A673 (cell line): ENCODE results near the gene PEX5L. TPM values are rescaled to one million over a fixed set of nuclear protein-coding genes. Genes with fewer than 3 reads are reported as not detected.

Experiments used
- BruUV-seq: library from RNA; stranded (reverse); fragments of 400-500 nt; replicated peaks from 2 replicates; lab custom pipeline; 2021; lab: Mats Ljungman, UMichigan
- CTCF ChIA-PET: fragments of 300-600 bp; sonication (Branson Sonifier 250); formaldehyde crosslinking; loops from one replicate; lab custom pipeline; 2022; ENCODE audit warnings: antibody characterized with exemption; lab: Charles Lee
- POLR2A ChIA-PET: fragments of 300-600 bp; sonication (Branson Sonifier 250); formaldehyde crosslinking; loops from one replicate; lab custom pipeline; 2022; ENCODE audit warnings: antibody characterized with exemption; ENCODE audit not compliant: low non-redundant PET; lab: Charles Lee
- DNase-seq: peaks from one replicate; pipeline ENCODE4 v3.0.0-alpha.2; 2015; ENCODE audit warnings: low spot score
- H3K27ac ChIP-seq: fragments of 200-600 bp; sonication (generic); 2 replicates; pipeline ENCODE4 v1.5.1; 2016; ENCODE audit warnings: mixed run types, low read depth, mild to moderate bottlenecking, mixed read lengths, antibody characterized with exemption, low read length; ENCODE audit not compliant: poor library complexity, severe bottlenecking
- H3K27me3 ChIP-seq: fragments of 200-600 bp; sonication (generic); replicated peaks from 2 replicates; pipeline ENCODE4 v1.6.1; 2017; ENCODE audit warnings: mixed run types, low read depth, mild to moderate bottlenecking, mixed read lengths, antibody characterized with exemption, low read length; ENCODE audit not compliant: insufficient read depth, poor library complexity
- H3K36me3 ChIP-seq: fragments of 200-600 bp; sonication (generic); 2 replicates; pipeline ENCODE4 v1.6.1; 2016; ENCODE audit warnings: mixed run types, mild to moderate bottlenecking, mixed read lengths, antibody characterized with exemption, low read length; ENCODE audit not compliant: insufficient read depth, poor library complexity, severe bottlenecking
- H3K4me1 ChIP-seq: fragments of 200-600 bp; sonication (generic); 2 replicates; pipeline ENCODE4 v1.6.1; 2017; ENCODE audit warnings: mixed run types, mild to moderate bottlenecking, mixed read lengths, antibody characterized with exemption, low read length; ENCODE audit not compliant: insufficient read depth, poor library complexity, severe bottlenecking
- H3K4me3 ChIP-seq: fragments of 200-600 bp; sonication (generic); 2 replicates; pipeline ENCODE4 v1.5.1; 2016; ENCODE audit warnings: low read depth, mixed run types, mild to moderate bottlenecking, mixed read lengths, low read length; ENCODE audit not compliant: poor library complexity, severe bottlenecking
- H3K9me3 ChIP-seq: fragments of 200-600 bp; sonication (generic); 2 replicates; pipeline ENCODE4 v1.6.1; 2016; ENCODE audit warnings: mixed run types, low read depth, mild to moderate bottlenecking, mixed read lengths, antibody characterized with exemption, low read length; ENCODE audit not compliant: poor library complexity, severe bottlenecking
- EZH2 ChIP-seq: fragments of 200-600 bp; sonication (generic); IDR thresholded peaks from 2 replicates; pipeline ENCODE4 v1.6.1; 2017; ENCODE audit warnings: borderline replicate concordance, low read depth, mild to moderate bottlenecking, mixed read lengths, antibody characterized with exemption, low read length; ENCODE audit not compliant: poor library complexity, severe bottlenecking
- intact Hi-C: fragments of 100-400 bp; cut with micrococcal nuclease; formaldehyde crosslinking; loops from one replicate; pipeline ENCODE4 v1.10.0; 2022; ENCODE audit not compliant: unreplicated experiment
- total RNA-seq: library from RNA; stranded (reverse); gene quantifications from 2 replicates; pipeline ENCODE4 v1.2.3, GENCODE V29; 2021
- TF ChIP-seq, protein P1 (sequence below): fragments of 300-800, 200-600 bp; sonication (generic); conservative IDR thresholded peaks from 2 replicates; pipeline ENCODE4 v1.5.1; 2017; ENCODE audit warnings: low read depth, mild to moderate bottlenecking, antibody characterized with exemption, low read length, moderate library complexity, mixed read lengths

PEX5L gene
- total RNA-seq, 1 experiment from 2014 or later = not detected

DNA sequence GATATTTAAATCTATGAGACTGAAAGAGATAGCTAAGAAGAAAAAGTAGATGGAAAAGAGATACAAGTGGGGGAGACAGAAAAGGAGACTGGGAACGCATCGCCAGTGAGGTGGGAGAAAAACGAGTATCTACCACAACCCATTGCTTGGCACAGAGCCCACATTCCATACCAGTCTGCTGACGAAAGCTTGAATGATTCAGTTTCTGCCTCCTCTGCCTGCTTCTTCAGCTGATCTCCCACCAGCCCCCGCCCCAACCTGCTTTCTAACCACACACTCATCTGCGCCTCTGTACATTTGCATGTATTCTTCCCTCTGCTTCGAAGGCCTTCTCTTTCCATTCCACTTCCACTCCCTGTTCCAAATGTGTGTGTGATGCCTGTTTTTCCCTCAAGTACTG lies 195.8 kb downstream of the PEX5L start:
- peak; percentile 47 for DNase-seq
- no peak overlapping the region for H3K4me3 ChIP-seq
- peaks cover 4% of the 10 kb centered on the region for H3K4me1 ChIP-seq
- CTCF ChIA-PET = no interaction called here
- H3K27me3 ChIP-seq = no peaks in the 10 kb centered on the region
- H3K27ac ChIP-seq = no peak overlapping the region
- intact Hi-C loops = no loop called here
- H3K36me3 ChIP-seq = no peaks in the 10 kb centered on the region
- no peaks in the 10 kb centered on the region for H3K9me3 ChIP-seq
- no TSS peak for BruUV-seq
- no peak for TF ChIP-seq EZH2
- TF ChIP-seq, protein P1, sequence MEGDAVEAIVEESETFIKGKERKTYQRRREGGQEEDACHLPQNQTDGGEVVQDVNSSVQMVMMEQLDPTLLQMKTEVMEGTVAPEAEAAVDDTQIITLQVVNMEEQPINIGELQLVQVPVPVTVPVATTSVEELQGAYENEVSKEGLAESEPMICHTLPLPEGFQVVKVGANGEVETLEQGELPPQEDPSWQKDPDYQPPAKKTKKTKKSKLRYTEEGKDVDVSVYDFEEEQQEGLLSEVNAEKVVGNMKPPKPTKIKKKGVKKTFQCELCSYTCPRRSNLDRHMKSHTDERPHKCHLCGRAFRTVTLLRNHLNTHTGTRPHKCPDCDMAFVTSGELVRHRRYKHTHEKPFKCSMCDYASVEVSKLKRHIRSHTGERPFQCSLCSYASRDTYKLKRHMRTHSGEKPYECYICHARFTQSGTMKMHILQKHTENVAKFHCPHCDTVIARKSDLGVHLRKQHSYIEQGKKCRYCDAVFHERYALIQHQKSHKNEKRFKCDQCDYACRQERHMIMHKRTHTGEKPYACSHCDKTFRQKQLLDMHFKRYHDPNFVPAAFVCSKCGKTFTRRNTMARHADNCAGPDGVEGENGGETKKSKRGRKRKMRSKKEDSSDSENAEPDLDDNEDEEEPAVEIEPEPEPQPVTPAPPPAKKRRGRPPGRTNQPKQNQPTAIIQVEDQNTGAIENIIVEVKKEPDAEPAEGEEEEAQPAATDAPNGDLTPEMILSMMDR = no peak
- POLR2A ChIA-PET = interaction anchor here (0.6 kb wide), 1 partner anchor 187 kb away, joined by 4 read pairs; no protein-coding TSS in a partner anchor

DNA sequence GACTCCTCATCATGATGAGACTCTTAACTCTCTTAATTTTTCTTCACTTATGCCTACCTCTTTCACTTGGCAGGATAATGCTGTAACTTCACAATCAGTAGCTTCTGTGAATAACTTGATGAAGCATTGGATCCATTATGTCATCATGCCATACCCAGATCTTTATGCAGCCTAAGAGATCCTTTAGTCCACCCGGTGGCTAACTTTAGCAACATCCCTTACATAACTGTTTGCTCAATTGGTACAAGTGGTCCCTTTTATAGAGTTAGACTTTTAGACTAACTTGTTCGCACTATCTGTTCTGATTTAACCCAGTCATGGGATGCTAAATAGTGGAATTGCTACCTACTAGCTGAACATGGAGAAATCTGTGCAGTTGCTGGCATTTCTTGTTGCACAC lies 199.4 kb downstream of the PEX5L start:
- POLR2A ChIA-PET = no interaction called here
- Histone ChIP-seq H3K4me3 (no peak overlapping the region), H3K9me3 (no peaks in the 10 kb centered on the region), H3K27me3 (no peaks in the 10 kb centered on the region), H3K36me3 (no peaks in the 10 kb centered on the region), H3K4me1 (peaks cover 4% of the 10 kb centered on the region), H3K27ac (no peak overlapping the region)
- DNase-seq = peak; percentile 40
- TF ChIP-seq, protein P1 = peak; percentile 28; the same call in 1 of the 2 replicates
- TF ChIP-seq EZH2 = no peak
- intact Hi-C loops = no loop called here
- no TSS peak for BruUV-seq
- CTCF ChIA-PET = no interaction called here

DNA sequence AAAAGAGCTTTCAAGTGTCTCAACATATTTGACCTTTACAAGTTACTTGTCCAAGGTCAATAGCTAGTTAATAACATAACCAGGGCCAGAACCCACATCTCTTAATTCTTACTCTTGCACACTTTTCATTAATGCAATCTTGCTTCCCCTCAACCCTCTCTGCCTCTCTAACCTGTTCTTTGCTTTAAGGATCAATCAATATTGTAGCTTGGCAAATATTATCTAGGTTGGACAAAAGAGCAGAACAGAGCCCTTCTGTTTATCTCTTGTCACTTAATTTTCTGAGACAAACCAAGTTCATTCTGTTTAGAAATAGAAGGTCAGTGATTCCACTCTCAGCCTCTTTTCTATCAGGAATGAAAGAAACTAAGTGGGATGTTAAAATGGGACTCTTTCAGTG lies 203.4 kb downstream of the PEX5L start:
- no peaks in the 10 kb centered on the region for H3K9me3 ChIP-seq
- TF ChIP-seq, protein P1 = no peak
- TF ChIP-seq EZH2 = no peak
- no peaks in the 10 kb centered on the region for H3K4me1 ChIP-seq
- CTCF ChIA-PET = no interaction called here
- BruUV-seq = no TSS peak
- no peak for DNase-seq
- no peaks in the 10 kb centered on the region for H3K27me3 ChIP-seq
- H3K27ac ChIP-seq = no peak overlapping the region
- POLR2A ChIA-PET = no interaction called here
- intact Hi-C loops = no loop called here
- no peak overlapping the region for H3K4me3 ChIP-seq
- H3K36me3 ChIP-seq = no peaks in the 10 kb centered on the region
